Endodermal cell (in vitro differentiated cells): ENCODE data around the gene RPLP2. TPM values are rescaled to one million over a fixed set of nuclear protein-coding genes. Genes with fewer than 3 reads are reported as not detected.

Experiments used
- DNase-seq: peaks from one replicate; pipeline ENCODE4 v3.0.0-alpha.2; 2017
- H3K27ac ChIP-seq: 2 replicates; pipeline ENCODE4 v1.5.1; 2013; ENCODE audit warnings: mild to moderate bottlenecking, low read depth, low read length, moderate library complexity
- H3K27me3 ChIP-seq: 2 replicates; pipeline ENCODE4 v1.6.1; 2013; ENCODE audit warnings: mild to moderate bottlenecking, low read length, moderate library complexity; ENCODE audit not compliant: insufficient read depth, control insufficient read depth, poor library complexity, severe bottlenecking
- H3K36me3 ChIP-seq: 2 replicates; pipeline ENCODE4 v1.7.0; 2013; ENCODE audit warnings: mild to moderate bottlenecking, low read length, moderate library complexity; ENCODE audit not compliant: control insufficient read depth, insufficient read depth
- H3K4me1 ChIP-seq: one replicate; pipeline ENCODE4 v1.7.0; 2013; ENCODE audit warnings: low read length; ENCODE audit not compliant: control insufficient read depth, insufficient read depth
- H3K4me3 ChIP-seq: 2 replicates; pipeline ENCODE4 v1.5.1; 2013; ENCODE audit warnings: mild to moderate bottlenecking, low read length, moderate library complexity
- H3K9ac ChIP-seq: 2 replicates; pipeline ENCODE4 v1.6.1; 2013; ENCODE audit warnings: mild to moderate bottlenecking, low read length, moderate library complexity; ENCODE audit not compliant: poor library complexity, severe bottlenecking; ENCODE audit errors: extremely low read depth
- H3K9me3 ChIP-seq: 2 replicates; pipeline ENCODE4 v1.6.1; 2013; ENCODE audit warnings: mild to moderate bottlenecking, low read length, moderate library complexity; ENCODE audit not compliant: control insufficient read depth
- H3K27ac Mint-ChIP-seq: 2 replicates; pipeline ENCODE4 v1.8.0; 2020; ENCODE audit warnings: mixed read lengths
- H3K27me3 Mint-ChIP-seq: 2 replicates; pipeline ENCODE4 v1.8.0; 2021; ENCODE audit warnings: mild to moderate bottlenecking, mixed read lengths; ENCODE audit not compliant: insufficient read depth
- H3K36me3 Mint-ChIP-seq: 2 replicates; pipeline ENCODE4 v1.8.0; 2020; ENCODE audit warnings: low read depth, mixed read lengths
- H3K4me1 Mint-ChIP-seq: 2 replicates; pipeline ENCODE4 v1.8.0; 2020; ENCODE audit warnings: mixed read lengths
- H3K4me3 Mint-ChIP-seq: 2 replicates; pipeline ENCODE4 v1.8.0; 2020; ENCODE audit warnings: mild to moderate bottlenecking, moderate library complexity, mixed read lengths
- H3K9me3 Mint-ChIP-seq: 2 replicates; pipeline ENCODE4 v1.8.0; 2020; ENCODE audit warnings: mild to moderate bottlenecking, mixed read lengths
- WGBS, 2 experiments: methylation state at CpG; one replicate each; pipeline versions ENCODE4 v1.1.5 to v1.1.7; 2013; ENCODE audit warnings: missing lambda C conversion rate in 2 of 2, mixed read lengths in 1 of 2; ENCODE audit not compliant: insufficient coverage in 1 of 2, insufficient read length in 1 of 2; 5-methylcytosine and 5-hydroxymethylcytosine counted together
- total RNA-seq, 2 donors: library from RNA; stranded (reverse); fragmentation: NEBNext Ultra II Directional in 1 of 2; extraction: Animal tissue kit (Norgen Biotek cat#: 25700) in 1 of 2; gene quantifications; 2 replicates in 1 of 2; 3 replicates in 1 of 2; pipeline ENCODE4 v1.2.1, GENCODE V29; 2021
- TF ChIP-seq, protein P1 (sequence below): fragments of 200-600 bp; sonication (generic); conservative IDR thresholded peaks from 2 replicates; pipeline ENCODE4 v1.5.0; 2021; ENCODE audit warnings: antibody characterized with exemption, mild to moderate bottlenecking

Gene RPLP2
- total RNA-seq, 2 donors from 2014 or later, result 1,966 to 2,020 TPM

DNA sequence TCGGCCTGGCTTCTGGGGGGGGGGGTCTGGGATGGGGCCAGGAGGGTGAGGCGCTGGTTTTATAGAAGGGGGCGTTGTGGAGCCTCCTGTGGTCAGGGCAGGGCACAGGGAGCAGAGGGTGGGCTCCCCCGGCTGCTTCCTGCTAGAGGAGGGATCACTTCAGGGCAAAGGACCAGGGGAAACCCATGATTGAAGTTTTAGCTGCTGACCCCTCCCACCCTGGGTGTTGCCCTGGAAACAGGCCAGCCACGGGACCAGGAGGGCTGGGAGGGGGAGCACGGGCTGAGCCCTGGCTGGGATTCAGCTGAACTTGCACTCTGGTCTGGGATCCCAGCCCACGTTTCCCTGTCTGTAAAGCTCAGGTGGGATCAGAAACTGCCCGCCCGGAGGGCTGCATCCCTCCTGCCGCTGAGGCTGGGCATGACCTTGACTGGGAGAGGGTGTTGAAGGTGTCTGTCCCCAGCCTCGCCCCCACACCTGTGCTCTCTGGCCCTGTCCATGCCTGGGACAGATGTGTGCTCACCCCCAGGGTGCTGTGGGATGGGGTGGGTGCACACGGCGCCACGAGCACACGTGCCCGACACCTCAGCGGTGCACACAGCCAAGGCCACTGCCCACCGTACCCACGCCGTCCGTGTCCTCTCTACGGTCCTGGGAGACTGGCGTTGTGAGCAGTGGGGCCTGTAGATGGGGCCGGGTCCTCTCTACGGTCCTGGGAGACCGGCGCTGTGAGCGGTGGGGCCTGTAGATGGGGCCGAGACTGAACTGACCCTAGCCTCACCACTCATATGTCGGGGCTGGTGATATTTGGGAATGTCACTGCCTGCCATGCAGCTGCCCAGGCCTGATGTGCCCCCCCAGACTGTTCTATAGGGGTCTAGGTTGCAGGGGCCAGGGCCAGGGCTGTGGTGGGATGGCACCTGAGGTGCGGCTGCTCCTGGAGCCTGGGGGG is 35.2 kb downstream of the RPLP2 start:
- Histone ChIP-seq H3K4me1 (peaks cover 18% of the 10 kb centered on the region), H3K27ac (peak overlapping the region; percentile 34), H3K27me3 (no peaks in the 10 kb centered on the region), H3K9ac (peak overlapping the region; percentile 60), H3K36me3 (peaks cover 14% of the 10 kb centered on the region), H3K9me3 (no peaks in the 10 kb centered on the region), H3K4me3 (peak overlapping the region; percentile 88)
- no peaks in the 10 kb centered on the region for H3K9me3 Mint-ChIP-seq
- peak; percentile 96 for DNase-seq
- 39 to 46% methylated on average over 23 to 31 of the region's 31 CpGs for WGBS, 2 experiments
- TF ChIP-seq, protein P1, sequence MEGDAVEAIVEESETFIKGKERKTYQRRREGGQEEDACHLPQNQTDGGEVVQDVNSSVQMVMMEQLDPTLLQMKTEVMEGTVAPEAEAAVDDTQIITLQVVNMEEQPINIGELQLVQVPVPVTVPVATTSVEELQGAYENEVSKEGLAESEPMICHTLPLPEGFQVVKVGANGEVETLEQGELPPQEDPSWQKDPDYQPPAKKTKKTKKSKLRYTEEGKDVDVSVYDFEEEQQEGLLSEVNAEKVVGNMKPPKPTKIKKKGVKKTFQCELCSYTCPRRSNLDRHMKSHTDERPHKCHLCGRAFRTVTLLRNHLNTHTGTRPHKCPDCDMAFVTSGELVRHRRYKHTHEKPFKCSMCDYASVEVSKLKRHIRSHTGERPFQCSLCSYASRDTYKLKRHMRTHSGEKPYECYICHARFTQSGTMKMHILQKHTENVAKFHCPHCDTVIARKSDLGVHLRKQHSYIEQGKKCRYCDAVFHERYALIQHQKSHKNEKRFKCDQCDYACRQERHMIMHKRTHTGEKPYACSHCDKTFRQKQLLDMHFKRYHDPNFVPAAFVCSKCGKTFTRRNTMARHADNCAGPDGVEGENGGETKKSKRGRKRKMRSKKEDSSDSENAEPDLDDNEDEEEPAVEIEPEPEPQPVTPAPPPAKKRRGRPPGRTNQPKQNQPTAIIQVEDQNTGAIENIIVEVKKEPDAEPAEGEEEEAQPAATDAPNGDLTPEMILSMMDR, result peak; percentile 53
- peaks cover 17% of the 10 kb centered on the region for H3K4me1 Mint-ChIP-seq
- peaks cover 5% of the 10 kb centered on the region for H3K36me3 Mint-ChIP-seq
- H3K27ac Mint-ChIP-seq, result peak overlapping the region; percentile 90
- peak overlapping the region; percentile 78 for H3K4me3 Mint-ChIP-seq
- peaks cover 5% of the 10 kb centered on the region for H3K27me3 Mint-ChIP-seq

DNA sequence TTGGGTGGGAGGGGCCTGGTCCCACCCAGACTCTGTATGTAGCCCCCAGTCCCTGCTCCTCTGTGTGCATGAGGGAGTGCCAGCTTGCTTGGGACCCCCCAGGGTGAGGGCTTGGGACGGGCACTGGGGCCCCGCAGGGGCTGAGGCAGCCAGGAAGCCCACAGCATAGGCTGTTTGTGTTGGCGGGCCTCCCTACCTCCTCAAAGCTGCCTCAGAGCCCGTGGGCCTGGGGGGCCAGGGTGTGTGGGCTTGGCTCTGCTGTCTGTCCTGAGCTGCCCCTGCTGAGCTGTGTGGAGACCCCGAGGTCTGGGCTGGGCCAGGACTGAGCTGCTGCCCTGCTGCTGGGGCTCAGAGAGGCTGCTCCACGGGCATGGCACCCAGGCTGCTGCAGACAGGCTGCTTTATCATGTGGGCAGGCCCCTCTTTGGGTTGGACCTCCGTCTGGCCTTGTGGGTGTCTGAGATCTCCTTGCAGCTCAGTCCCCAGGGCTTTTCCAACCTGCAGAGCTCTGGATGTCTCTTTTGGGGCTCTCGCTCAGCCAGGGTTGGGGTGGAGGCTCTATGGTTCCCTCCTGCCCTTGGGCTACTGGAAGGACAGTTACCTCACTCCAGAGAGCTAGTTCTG is 36.2 kb downstream of the RPLP2 start:
- H3K4me3 Mint-ChIP-seq, result no peak overlapping the region
- no peaks in the 10 kb centered on the region for H3K9me3 Mint-ChIP-seq
- Histone ChIP-seq H3K27ac (no peak overlapping the region), H3K27me3 (no peaks in the 10 kb centered on the region), H3K9ac (no peak overlapping the region), H3K36me3 (peaks cover 4% of the 10 kb centered on the region), H3K4me1 (peaks cover 21% of the 10 kb centered on the region), H3K4me3 (no peak overlapping the region), H3K9me3 (no peaks in the 10 kb centered on the region)
- peaks cover 6% of the 10 kb centered on the region for H3K27me3 Mint-ChIP-seq
- H3K27ac Mint-ChIP-seq, result no peak overlapping the region
- H3K36me3 Mint-ChIP-seq, result no peaks in the 10 kb centered on the region
- TF ChIP-seq, protein P1, result no peak
- H3K4me1 Mint-ChIP-seq, result peaks cover 11% of the 10 kb centered on the region
- WGBS, 2 experiments, result 76 to 84% methylated on average over 6 to 8 of the region's 8 CpGs
- DNase-seq, result no peak

DNA sequence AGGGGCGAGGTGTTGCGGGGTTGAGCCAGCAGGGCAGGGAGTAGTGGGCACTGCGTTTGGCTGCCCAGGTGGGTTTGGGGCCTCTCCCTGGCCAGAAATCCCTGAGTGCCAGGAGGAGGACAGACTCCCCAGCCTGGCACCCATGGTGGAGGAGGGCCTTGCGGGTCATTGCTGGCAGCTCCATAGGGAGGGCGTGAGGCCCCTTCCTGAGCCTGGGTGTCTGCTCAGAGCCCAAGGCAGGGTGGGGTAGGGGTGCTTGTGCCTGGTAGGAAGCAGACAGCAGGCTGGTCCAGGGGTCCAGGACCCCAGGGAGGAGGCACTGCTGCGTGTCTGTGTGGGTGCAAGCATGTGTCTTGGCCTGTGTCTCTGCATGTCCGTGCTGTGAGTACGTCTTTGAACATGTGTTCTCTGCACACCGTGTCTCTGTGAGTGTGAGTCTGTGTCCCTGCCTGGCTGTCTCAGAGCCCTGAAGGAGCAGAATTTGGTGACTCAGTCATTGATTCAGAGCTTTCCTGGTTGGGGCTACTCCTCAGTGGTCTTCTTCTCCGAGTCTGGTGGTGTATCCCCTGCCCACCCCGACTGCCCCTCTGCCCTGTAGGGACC is 36.8 kb downstream of the RPLP2 start:
- no peaks in the 10 kb centered on the region for H3K27me3 ChIP-seq
- peaks cover 7% of the 10 kb centered on the region for H3K4me1 Mint-ChIP-seq
- WGBS, 2 experiments, result 93 to 100% methylated on average over 9 to 11 of the region's 11 CpGs
- no peaks in the 10 kb centered on the region for H3K9me3 Mint-ChIP-seq
- H3K9ac ChIP-seq, result no peak overlapping the region
- TF ChIP-seq, protein P1, result no peak
- no peak for DNase-seq
- no peak overlapping the region for H3K27ac Mint-ChIP-seq
- no peaks in the 10 kb centered on the region for H3K9me3 ChIP-seq
- H3K36me3 Mint-ChIP-seq, result no peaks in the 10 kb centered on the region
- peaks cover 7% of the 10 kb centered on the region for H3K27me3 Mint-ChIP-seq
- no peaks in the 10 kb centered on the region for H3K36me3 ChIP-seq
- H3K4me3 Mint-ChIP-seq, result no peak overlapping the region
- H3K4me3 ChIP-seq, result no peak overlapping the region
- H3K4me1 ChIP-seq, result peaks cover 24% of the 10 kb centered on the region
- H3K27ac ChIP-seq, result no peak overlapping the region
